Fibroblast of gingiva (primary cell): ENCODE results near the gene CLDN1.
A peak's percentile ranks its signal among the peaks of the same experiment; 100 is the strongest.
"Not testable (repeated sequence)": the region's sequence is repeated elsewhere in the genome, so short reads cannot be mapped to it uniquely, and the experiment has no call there.

Source experiments
- DNase-seq: peaks from one replicate; pipeline ENCODE4 v3.0.0-alpha.2; 2011; ENCODE audit warnings: low read depth

Gene CLDN1

GRCh38 chr3:190291994-190292584, 30.2 kb downstream of the CLDN1 start:
- no peak for DNase-seq

GRCh38 chr3:190289989-190290388, 32.3 kb downstream of the CLDN1 start:
- DNase-seq, result no peak

GRCh38 chr3:190288836-190289235, 33.4 kb downstream of the CLDN1 start:
- no peak for DNase-seq

GRCh38 chr3:190286014-190286413, 36.2 kb downstream of the CLDN1 start:
- no peak for DNase-seq

GRCh38 chr3:190281308-190282051, 40.8 kb downstream of the CLDN1 start:
- peak; percentile 64 for DNase-seq

GRCh38 chr3:190279690-190280089, 42.6 kb downstream of the CLDN1 start:
- no peak for DNase-seq

- no peak for DNase-seq
Observed at GRCh38 chr3:190272747-190273146, 49.5 kb downstream of the CLDN1 start.

- peak; percentile 39 for DNase-seq
Observed at GRCh38 chr3:190269101-190269500, 53.1 kb downstream of the CLDN1 start.

GRCh38 chr3:190267464-190267863, 54.8 kb downstream of the CLDN1 start:
- DNase-seq, result not testable (repeated sequence)

- peak; percentile 28 for DNase-seq
Observed at GRCh38 chr3:190266913-190267290, 55.3 kb downstream of the CLDN1 start.

GRCh38 chr3:190266265-190266912, 55.9 kb downstream of the CLDN1 start:
- DNase-seq, result no peak

- peak; percentile 4 for DNase-seq
Observed at GRCh38 chr3:190265796-190266195, 56.5 kb downstream of the CLDN1 start.

- DNase-seq, result no peak
Observed at GRCh38 chr3:190265126-190265525, 57.1 kb downstream of the CLDN1 start.

- no peak for DNase-seq
Observed at GRCh38 chr3:190261740-190262139, 60.5 kb downstream of the CLDN1 start.

GRCh38 chr3:190261015-190261414, 61.2 kb downstream of the CLDN1 start:
- DNase-seq, result no peak

- DNase-seq, result no peak
Observed at GRCh38 chr3:190260301-190260700, 61.9 kb downstream of the CLDN1 start.

- DNase-seq, result no peak
Observed at GRCh38 chr3:190258634-190259033, 63.6 kb downstream of the CLDN1 start.
